GM19463 (cell line): ENCODE measurements around the gene TDP1.

Experiments
- ATAC-seq: cut with Tn5 transposase; IDR thresholded peaks from one replicate; pipeline ENCODE4 v1.9.1; 2021; ENCODE audit warnings: mild to moderate bottlenecking, moderate library complexity; ENCODE audit not compliant: unreplicated experiment

TDP1 gene

DNA sequence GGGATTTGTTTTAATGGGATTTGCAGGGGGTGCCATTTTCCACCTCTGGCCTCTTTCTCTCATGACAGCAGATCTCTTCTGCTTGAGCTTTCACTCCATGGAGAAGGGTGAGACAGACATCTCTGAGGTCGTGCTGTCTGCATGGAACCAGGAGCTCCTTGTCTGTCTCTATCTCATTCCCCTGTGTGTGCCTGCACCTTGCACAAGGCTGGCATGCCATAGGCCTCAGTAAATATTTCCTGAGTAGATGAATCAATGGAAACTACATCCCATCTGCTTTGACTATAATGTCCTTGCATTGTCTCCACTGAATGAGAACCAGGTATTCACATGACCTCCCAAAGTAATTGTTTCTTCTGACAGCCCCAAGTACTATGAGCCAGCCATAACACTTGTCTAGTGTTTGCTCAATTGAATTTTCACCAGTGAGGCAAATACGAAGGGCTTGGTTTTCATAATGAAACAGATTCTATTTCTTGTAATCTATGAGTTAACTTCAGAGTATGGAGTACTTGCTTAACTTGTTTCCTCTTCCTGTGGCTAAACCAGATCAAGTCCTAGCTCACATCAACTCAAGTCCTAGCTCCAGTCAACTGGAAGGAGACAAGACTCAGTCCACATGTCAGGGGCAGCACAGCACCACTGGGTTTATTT is 138.3 kb downstream of the TDP1 start:
- no peak for ATAC-seq
